Breast epithelium (tissue), 4 donors: ENCODE data around the gene DSCAM. TPM values are rescaled to one million over a fixed set of nuclear protein-coding genes. Genes with fewer than 3 reads are reported as not detected.

Experiments
- DNase-seq, 2 donors: peaks; one replicate each; pipeline ENCODE4 v3.0.0-alpha.2; 2019; ENCODE audit warnings: low spot score in 2 of 2
- H3K27ac ChIP-seq, 2 donors: fragments of 200-600 bp; sonication (generic) in 1 of 2; one replicate each; pipeline ENCODE4 v1.5.1; 2016 to 2019; ENCODE audit warnings: mild to moderate bottlenecking in 1 of 2
- H3K27me3 ChIP-seq, 2 donors: fragments of 200-600 bp; sonication (generic) in 1 of 2; one replicate each; pipeline versions ENCODE4 v1.5.1 to v1.6.0; 2017 to 2019; ENCODE audit warnings: control low read depth in 1 of 2, mild to moderate bottlenecking in 1 of 2
- H3K36me3 ChIP-seq: fragments of 200-600 bp; one replicate; pipeline ENCODE4 v1.5.1; 2019
- H3K4me1 ChIP-seq, 2 donors: fragments of 200-600 bp; sonication (generic); one replicate each; pipeline ENCODE4 v1.5.1; 2016 to 2019; ENCODE audit warnings: control low read depth in 1 of 2
- H3K4me3 ChIP-seq, 3 donors: fragments of 200-600 bp; sonication (generic); 1 replicate in 2 of 3; 2 replicates in 1 of 3; pipeline ENCODE4 v1.5.1; 2016 to 2019; ENCODE audit warnings: mild to moderate bottlenecking in 3 of 3, moderate library complexity in 2 of 3
- H3K9me3 ChIP-seq, 2 donors: fragments of 200-600 bp; sonication (generic) in 1 of 2; one replicate each; pipeline ENCODE4 v1.5.1; 2016 to 2019; ENCODE audit warnings: control low read depth in 1 of 2
- CTCF ChIP-seq, 3 donors: fragments of 450-650 bp; IDR thresholded peaks; one replicate each; pipeline ENCODE4 v1.5.1; 2016 to 2017; ENCODE audit warnings: antibody characterized with exemption in 3 of 3, mild to moderate bottlenecking in 3 of 3, moderate library complexity in 3 of 3
- POLR2A ChIP-seq: fragments of 450-650 bp; IDR thresholded peaks from one replicate; pipeline ENCODE4 v1.6.1; 2016; ENCODE audit warnings: antibody characterized with exemption, mild to moderate bottlenecking, moderate library complexity
- POLR2AphosphoS5 ChIP-seq, 3 donors: sonication (generic); formaldehyde crosslinking; IDR thresholded peaks; one replicate each; pipeline ENCODE4 v1.6.1; 2017; ENCODE audit warnings: antibody characterized with exemption in 3 of 3
- intact Hi-C: fragments of 100-400 bp; cut with DNase I; formaldehyde crosslinking; loops from one replicate; pipeline ENCODE4 v1.15.1; 2023; ENCODE audit warnings: low total_unique reads
- total RNA-seq, 3 donors: library from RNA; depleted of rRNA; stranded (reverse); fragments of >200 nt; gene quantifications; one replicate each; pipeline ENCODE4 v1.1.0, GENCODE V29; 2016

DSCAM gene
- total RNA-seq, 3 donors from 2014 or later = 0.33 to 0.44 TPM; not detected in 1

GRCh38 chr21:39969691-39970364 lies 877.1 kb downstream of the DSCAM start:
- no peak overlapping the region for H3K27ac ChIP-seq
- H3K9me3 ChIP-seq = no peaks in the 10 kb centered on the region
- no peak overlapping the region for H3K4me3 ChIP-seq
- DNase-seq = no peak
- no peaks in the 10 kb centered on the region for H3K27me3 ChIP-seq
- no peaks in the 10 kb centered on the region for H3K36me3 ChIP-seq
- intact Hi-C loops = no loop called here
- TF ChIP-seq CTCF (IDR thresholded peaks at IDR 0.05) (no peak), POLR2A (no peak), POLR2AphosphoS5 (IDR thresholded peaks at IDR 0.05) (no peak)
- no peaks in the 10 kb centered on the region for H3K4me1 ChIP-seq

DNA sequence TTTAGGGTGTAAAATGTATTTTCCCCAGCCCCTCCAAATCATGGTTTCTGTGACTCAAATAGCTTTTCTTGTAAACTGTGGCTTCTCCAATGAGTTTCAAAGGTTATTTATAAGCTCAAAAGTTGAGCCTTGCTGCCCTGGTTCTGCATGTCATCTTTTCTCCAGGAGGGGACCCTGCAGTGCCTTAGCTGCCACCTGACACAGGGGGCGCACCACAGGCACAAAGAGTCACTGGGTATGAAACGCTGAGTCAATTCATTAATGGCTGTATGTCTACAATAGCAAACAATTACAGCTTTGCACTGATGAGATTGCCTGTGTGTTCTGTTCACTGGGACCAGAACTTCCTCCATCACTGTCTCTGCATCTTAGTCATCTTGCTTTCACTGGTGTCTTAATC lies 878.9 kb downstream of the DSCAM start:
- intact Hi-C loops = no loop called here
- no peak for DNase-seq
- TF ChIP-seq POLR2A = no peak
- TF ChIP-seq CTCF (IDR thresholded peaks at IDR 0.05) = no peak
- no peak for TF ChIP-seq POLR2AphosphoS5 (IDR thresholded peaks at IDR 0.05)

DNA sequence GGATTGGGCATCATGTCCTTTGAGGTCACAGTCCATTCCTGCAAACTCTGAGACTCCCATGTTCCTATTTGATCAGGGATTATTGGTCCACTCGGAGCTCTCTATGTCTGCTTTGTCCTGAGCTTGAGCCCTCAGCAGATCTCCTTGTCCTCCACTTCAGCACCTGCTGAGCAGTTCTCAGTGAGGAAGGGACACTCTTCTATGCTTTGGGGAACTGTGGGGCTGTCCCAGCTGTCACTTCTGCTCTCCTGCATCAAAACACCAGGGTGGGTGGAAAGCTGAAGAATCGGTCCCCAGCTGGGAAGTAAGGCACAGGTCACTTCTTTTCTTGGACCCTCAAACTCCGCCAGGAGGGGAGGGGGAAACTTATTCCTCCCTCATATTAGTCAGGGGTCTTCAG lies 880.2 kb downstream of the DSCAM start:
- peaks cover 0 to 3% of the 10 kb centered on the region in 2 donors for H3K9me3 ChIP-seq
- no peak overlapping the region for H3K27ac ChIP-seq
- H3K4me3 ChIP-seq = no peak overlapping the region
- no peaks in the 10 kb centered on the region for H3K27me3 ChIP-seq
- H3K36me3 ChIP-seq = no peaks in the 10 kb centered on the region
- no peak for DNase-seq
- no peaks in the 10 kb centered on the region for H3K4me1 ChIP-seq
- TF ChIP-seq POLR2A (no peak), CTCF (IDR thresholded peaks at IDR 0.05) (no peak), POLR2AphosphoS5 (IDR thresholded peaks at IDR 0.05) (no peak)
- intact Hi-C loops = no loop called here

More for the DNA sequence above, 878.9 kb downstream of the DSCAM start:
- Histone ChIP-seq H3K27me3 (no peaks in the 10 kb centered on the region), H3K4me3 (no peak overlapping the region), H3K9me3 (no peaks in the 10 kb centered on the region), H3K36me3 (no peaks in the 10 kb centered on the region), H3K4me1 (no peaks in the 10 kb centered on the region), H3K27ac (no peak overlapping the region)

DNA sequence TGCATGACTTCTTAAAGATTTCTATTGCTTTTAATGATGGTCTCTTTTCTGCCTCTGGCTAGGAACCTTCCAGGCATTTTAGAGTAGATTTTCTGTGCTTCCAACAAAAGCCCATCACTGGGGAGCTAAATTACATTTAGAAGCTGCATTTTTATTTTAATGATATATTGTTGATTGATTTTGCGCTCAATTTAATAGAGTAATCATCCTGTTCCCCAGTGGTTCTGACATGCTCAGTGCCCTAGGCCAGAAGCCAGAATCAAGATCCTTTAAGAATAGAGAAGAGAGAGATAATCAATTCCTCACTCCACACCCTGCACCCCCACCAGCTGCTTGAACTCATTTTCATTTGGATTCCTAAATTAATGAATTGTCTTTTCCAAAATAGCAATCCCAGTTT lies 881.9 kb downstream of the DSCAM start:
- no peaks in the 10 kb centered on the region for H3K4me1 ChIP-seq
- peaks cover 0 to 19% of the 10 kb centered on the region in 2 donors for H3K9me3 ChIP-seq
- TF ChIP-seq POLR2A (no peak), CTCF (IDR thresholded peaks at IDR 0.05) (no peak), POLR2AphosphoS5 (IDR thresholded peaks at IDR 0.05) (no peak)
- no peak for DNase-seq
- H3K27me3 ChIP-seq = no peaks in the 10 kb centered on the region
- intact Hi-C loops = no loop called here
- H3K36me3 ChIP-seq = no peaks in the 10 kb centered on the region
- no peak overlapping the region for H3K27ac ChIP-seq
- H3K4me3 ChIP-seq = no peak overlapping the region

DNA sequence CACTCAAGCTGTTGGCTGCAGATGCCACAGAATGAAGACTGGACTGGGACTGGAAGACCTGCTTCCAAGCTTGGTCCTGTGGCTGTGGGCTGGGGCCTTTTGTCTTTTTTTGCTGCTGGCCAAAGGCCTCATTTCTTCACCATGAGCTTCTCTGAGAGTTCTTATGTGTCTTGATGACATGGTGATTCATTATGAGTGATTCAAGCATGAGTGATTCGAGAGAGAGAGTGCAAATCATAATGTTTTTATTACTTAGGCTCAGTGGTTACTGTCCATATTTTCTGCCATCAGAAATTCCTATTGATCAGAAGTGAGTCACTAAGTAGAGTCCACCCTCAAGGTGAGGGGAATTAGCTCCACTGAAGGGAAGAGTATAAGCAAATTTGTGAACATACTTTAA lies 885.7 kb downstream of the DSCAM start:
- no peak for DNase-seq
- H3K9me3 ChIP-seq = peaks cover 0 to 34% of the 10 kb centered on the region in 2 donors

More for the DNA sequence above, 885.7 kb downstream of the DSCAM start:
- no peak for TF ChIP-seq POLR2A
- no peak for TF ChIP-seq POLR2AphosphoS5 (IDR thresholded peaks at IDR 0.05)
- TF ChIP-seq CTCF (IDR thresholded peaks at IDR 0.05) = no peak
- no peak overlapping the region for H3K27ac ChIP-seq
- no peaks in the 10 kb centered on the region for H3K4me1 ChIP-seq
- H3K4me3 ChIP-seq = no peak overlapping the region
- H3K36me3 ChIP-seq = no peaks in the 10 kb centered on the region
- intact Hi-C loops = no loop called here
- H3K27me3 ChIP-seq = no peaks in the 10 kb centered on the region
